Measurements from ENCODE around the gene ID3. TPM values are rescaled to one million over a fixed set of nuclear protein-coding genes. Genes with fewer than 3 reads are reported as not detected.

The ID3 gene
- total and polyA plus RNA-seq, 2 of the 8 experiments (the other 6 are each of a cell fraction or from before 2014, with no cell fraction given) = 240 to 304 TPM

- no peak for TF ChIP-seq CTCF (IDR thresholded peaks at IDR 0.05; ENCODE audit: control extremely low read depth in 1 of 3, insufficient read depth in 1 of 3, low read depth in 1 of 3, low read length in 3 of 3)
- TF ChIP-seq SUZ12 (IDR thresholded peaks at IDR 0.05; ENCODE audit: low read length) = no peak
- no peak for TF ChIP-seq RNF2 (IDR thresholded peaks at IDR 0.05; ENCODE audit: borderline replicate concordance, low read depth, low read length, missing control alignments, poor library complexity, severe bottlenecking)
- TF ChIP-seq FOSL1 (IDR thresholded peaks at IDR 0.05; ENCODE audit: insufficient read depth, low read depth, low read length) = no peak
- TF ChIP-seq CREB1 (IDR thresholded peaks at IDR 0.05) = no peak
- TF ChIP-seq TAF7 (optimal IDR thresholded peaks at IDR 0.05; ENCODE audit: borderline replicate concordance, low read depth, low read length) = no peak
- TF ChIP-seq SP1 (IDR thresholded peaks at IDR 0.05; ENCODE audit: low read depth, low read length) = no peak
- no peak for TF ChIP-seq USF2 (IDR thresholded peaks at IDR 0.05; ENCODE audit: low read length)
- no peak for TF ChIP-seq SIN3A (conservative IDR thresholded peaks at IDR 0.05 in 1 of 2, IDR thresholded peaks at IDR 0.05 in 1 of 2; ENCODE audit: low read depth in 1 of 2, low read length in 2 of 2)
Observed at GRCh38 chr1:23585321-23586022, 26.2 kb upstream of the ID3 start (continued).

Measured in H1 (cell line).